GM18505 (cell line): ENCODE results near the gene PFKM.
"Not testable (repeated sequence)": the region's sequence is repeated elsewhere in the genome, so short reads cannot be mapped to it uniquely, and the experiment has no call there.

Source experiments
- ATAC-seq: cut with Tn5 transposase; IDR thresholded peaks from one replicate; pipeline ENCODE4 v1.9.1; 2021; ENCODE audit not compliant: unreplicated experiment
- POLR2A ChIP-seq: IDR thresholded peaks from 4 replicates; pipeline ENCODE4 v1.6.1; 2011; ENCODE audit warnings: borderline replicate concordance; ENCODE audit not compliant: insufficient read depth, insufficient read length; ENCODE audit errors: extremely low read depth

Gene PFKM

GRCh38 chr12:48151103-48151771 is 32.1 kb downstream of the PFKM start:
- no peak for ATAC-seq
- TF ChIP-seq POLR2A, result no peak

- not testable (repeated sequence) for ATAC-seq
Measured at GRCh38 chr12:48155786-48156185, 36.6 kb downstream of the PFKM start.

GRCh38 chr12:48156652-48157017 is 37.5 kb downstream of the PFKM start:
- ATAC-seq, result no peak
- no peak for TF ChIP-seq POLR2A

- ATAC-seq, result peak; percentile 80
- peak; percentile 84 for TF ChIP-seq POLR2A
Measured at GRCh38 chr12:48157018-48157888, 38.1 kb downstream of the PFKM start, which contains the start of gene ASB8. TSS of gene ASB8 (minus strand) at chr12:48157515. CDS start at chr12:48153496, 4,019 bp downstream.

GRCh38 chr12:48157889-48158370 is 38.8 kb downstream of the PFKM start:
- no peak for TF ChIP-seq POLR2A
- ATAC-seq, result no peak

- no peak for TF ChIP-seq POLR2A
- no peak for ATAC-seq
Measured at GRCh38 chr12:48160046-48160445, 40.9 kb downstream of the PFKM start.

- TF ChIP-seq POLR2A, result no peak
- ATAC-seq, result no peak
Measured at GRCh38 chr12:48160807-48161206, 41.6 kb downstream of the PFKM start.

- no peak for TF ChIP-seq POLR2A
- no peak for ATAC-seq
Measured at GRCh38 chr12:48163150-48163747, 44.1 kb downstream of the PFKM start.

- no peak for ATAC-seq
- TF ChIP-seq POLR2A, result no peak
Measured at GRCh38 chr12:48164451-48164850, 45.3 kb downstream of the PFKM start.

- no peak for TF ChIP-seq POLR2A
- ATAC-seq, result no peak
Measured at GRCh38 chr12:48165089-48165981, 46.2 kb downstream of the PFKM start.

GRCh38 chr12:48169011-48169410 is 49.8 kb downstream of the PFKM start:
- no peak for TF ChIP-seq POLR2A

GRCh38 chr12:48175613-48176416 is 56.7 kb downstream of the PFKM start:
- TF ChIP-seq POLR2A, result no peak
- ATAC-seq, result no peak

More at GRCh38 chr12:48169011-48169410, 49.8 kb downstream of the PFKM start:
- ATAC-seq, result no peak

GRCh38 chr12:48176417-48176751 is 57.2 kb downstream of the PFKM start:
- no peak for ATAC-seq
- TF ChIP-seq POLR2A, result no peak

GRCh38 chr12:48177982-48178381 is 58.8 kb downstream of the PFKM start:
- TF ChIP-seq POLR2A, result no peak
- no peak for ATAC-seq
